ENCODE results near the gene ATP6V0C. TPM values are rescaled to one million over a fixed set of nuclear protein-coding genes. Genes with fewer than 3 reads are reported as not detected.

ATP6V0C gene
- total RNA-seq, 1 experiment from 2014 or later = 176 TPM

GRCh38 chr16:2511128-2511800 lies 2.5 kb upstream of the ATP6V0C start:
- Histone ChIP-seq H3K23me2 (ENCODE audit: insufficient read length, low read depth, low read length, poor library complexity, severe bottlenecking) (peaks cover 14% of the 10 kb centered on the region), H2AK5ac (ENCODE audit: insufficient read length, low read length) (no peak overlapping the region), H3K56ac (ENCODE audit: insufficient read length, low read depth, low read length) (no peak overlapping the region), H2BK20ac (ENCODE audit: low read depth, low read length, poor library complexity, severe bottlenecking) (no peak overlapping the region), H2BK12ac (ENCODE audit: insufficient read length, low read depth, low read length) (no peak overlapping the region), H3K4ac (ENCODE audit: low read depth, low read length) (no peak overlapping the region), H3K79me1 (ENCODE audit: insufficient read depth, low read depth, low read length, poor library complexity, severe bottlenecking) (no peaks in the 10 kb centered on the region), H3K4me1 (ENCODE audit: insufficient read depth, low read length) (peaks cover 3% of the 10 kb centered on the region; the same call in 1 of the 2 replicates), H2BK15ac (ENCODE audit: low read depth, low read length) (no peak overlapping the region), H3K18ac (ENCODE audit: insufficient read length, low read depth, low read length) (no peak overlapping the region), H3K14ac (ENCODE audit: insufficient read depth, low read length) (no peak overlapping the region; the same call in 1 of the 2 replicates), H4K5ac (ENCODE audit: insufficient read length, low read depth, low read length) (no peak overlapping the region), H3K9me3 (ENCODE audit: control insufficient read depth, low read depth, low read length) (no peaks in the 10 kb centered on the region), H4K8ac (replicated peaks; ENCODE audit: insufficient read length, low read depth, low read length) (no peak overlapping the region), H3K27ac (ENCODE audit: insufficient read length, low read depth, low read length) (no peak overlapping the region), H3K79me2 (ENCODE audit: insufficient read depth, low read length) (peaks cover 18% of the 10 kb centered on the region; the same call in 1 of the 2 replicates), H4K91ac (ENCODE audit: insufficient read length, low read depth, low read length) (no peak overlapping the region), H4K20me1 (ENCODE audit: control insufficient read depth, insufficient read depth, insufficient read length) (no peaks in the 10 kb centered on the region), H3K27me3 (ENCODE audit: insufficient read depth, low read length) (no peaks in the 10 kb centered on the region), H3K4me2 (ENCODE audit: insufficient read depth, insufficient read length, low read length) (no peak overlapping the region), H3K23ac (ENCODE audit: insufficient read length, low read depth, low read length) (no peak overlapping the region), H2AFZ (ENCODE audit: low read length) (no peak overlapping the region), H3T11ph (ENCODE audit: low read length) (no peak overlapping the region), H3K9ac (ENCODE audit: extremely low read depth, insufficient read length, low read length) (no peak overlapping the region), H2BK120ac (ENCODE audit: low read depth, low read length, poor library complexity, severe bottlenecking) (no peak overlapping the region), H2BK5ac (ENCODE audit: insufficient read length, low read length) (no peak overlapping the region)
- WGBS (ENCODE audit: extremely low coverage, insufficient read length, low lambda C conversion rate) = no CpG with 5 or more reads among the region's 24 CpGs
- peaks cover 35 to 49% of the 10 kb centered on the region in 2 experiments for H3K4me1 Mint-ChIP-seq
- peak overlapping the region; percentile 24 to 48; a peak in 3 of 5 replicates for H3K4me3 Mint-ChIP-seq
- peak overlapping the region in 1 of 3 experiments; percentile 6; a peak in 1 of 7 replicates for H3K27ac Mint-ChIP-seq
- peaks cover 0 to 1% (median under 1%) of the 10 kb centered on the region in 3 experiments; a peak in 4 of 7 replicates for H3K36me3 Mint-ChIP-seq (ENCODE audit: insufficient read depth in 1 of 3, low read depth in 3 of 3)
- peaks cover 5% of the 10 kb centered on the region for H3K27me3 Mint-ChIP-seq (ENCODE audit: low read depth)
- no peaks in the 10 kb centered on the region; a peak in 1 of 5 replicates for H3K9me3 Mint-ChIP-seq
- no peak for TF ChIP-seq CTCF (conservative IDR thresholded peaks at IDR 0.05)
- DNase-seq = peak; percentile 57
